KBM-7 (cell line): ENCODE data around the gene NT5C1B.
"Not testable (repeated sequence)": the region's sequence is repeated elsewhere in the genome, so short reads cannot be mapped to it uniquely, and the experiment has no call there.

Experiments
- DNase-seq: peaks from one replicate; pipeline ENCODE4 v3.0.0-alpha.2; 2015
- in situ Hi-C: fragments of 300-500 bp; cut with MboI; formaldehyde crosslinking; loops from 2 replicates; pipeline ENCODE4 v1.14.3; 2020; ENCODE audit warnings: low sequenced_read_pairs, low pct_unique_long_range_greater_than_20kb, mixed read lengths

Gene NT5C1B

GRCh38 chr2:18589354-18589753 lies at the start of gene NT5C1B:
TSS of gene NT5C1B (minus strand) at chr2:18589569. CDS start at chr2:18589468, 101 bp downstream.
- no peak for DNase-seq
- in situ Hi-C loops: no loop called here

GRCh38 chr2:18637196-18637595 lies 47.8 kb upstream of the NT5C1B start:
- no peak for DNase-seq
- in situ Hi-C loops: no loop called here

- DNase-seq, in situ Hi-C loops: not testable (repeated sequence)
These were observed 43.3 kb upstream of the NT5C1B start for GRCh38 chr2:18632699-18633098.

GRCh38 chr2:18630941-18631340 lies 41.6 kb upstream of the NT5C1B start:
- no peak for DNase-seq
- in situ Hi-C loops: no loop called here

GRCh38 chr2:18630541-18630940 lies 41.2 kb upstream of the NT5C1B start:
- in situ Hi-C loops: no loop called here
- DNase-seq: no peak

GRCh38 chr2:18630101-18630500 lies 40.7 kb upstream of the NT5C1B start:
- in situ Hi-C loops: no loop called here
- no peak for DNase-seq

- no peak for DNase-seq
- in situ Hi-C loops: no loop called here
These were observed 37.7 kb upstream of the NT5C1B start for GRCh38 chr2:18626958-18627650.

- DNase-seq: no peak
- in situ Hi-C loops: no loop called here
These were observed 36.9 kb upstream of the NT5C1B start for GRCh38 chr2:18626256-18626668.

- in situ Hi-C loops: no loop called here
These were observed 36.2 kb upstream of the NT5C1B start for GRCh38 chr2:18625563-18625962.

GRCh38 chr2:18623782-18624181 lies 34.4 kb upstream of the NT5C1B start:
- DNase-seq: no peak
- in situ Hi-C loops: no loop called here

More at GRCh38 chr2:18625563-18625962, 36.2 kb upstream of the NT5C1B start:
- no peak for DNase-seq

GRCh38 chr2:18620867-18621632 lies 31.7 kb upstream of the NT5C1B start:
- in situ Hi-C loops: no loop called here
- DNase-seq: no peak

GRCh38 chr2:18619091-18619490 lies 29.7 kb upstream of the NT5C1B start:
- in situ Hi-C loops: no loop called here
- DNase-seq: no peak

- no peak for DNase-seq
- in situ Hi-C loops: no loop called here
These were observed 24.7 kb upstream of the NT5C1B start for GRCh38 chr2:18614041-18614440.

- no peak for DNase-seq
- in situ Hi-C loops: no loop called here
These were observed 22.8 kb upstream of the NT5C1B start for GRCh38 chr2:18612133-18612532.

- in situ Hi-C loops: no loop called here
- DNase-seq: no peak
These were observed 22.2 kb upstream of the NT5C1B start for GRCh38 chr2:18611604-18612003.

- no peak for DNase-seq
- in situ Hi-C loops: no loop called here
These were observed 21.8 kb upstream of the NT5C1B start for GRCh38 chr2:18611184-18611583.

- in situ Hi-C loops: no loop called here
- DNase-seq: no peak
These were observed 21.3 kb upstream of the NT5C1B start for GRCh38 chr2:18610651-18611050.

- in situ Hi-C loops: no loop called here
- DNase-seq: no peak
These were observed 20.7 kb upstream of the NT5C1B start for GRCh38 chr2:18610090-18610489.

- in situ Hi-C loops: no loop called here
- DNase-seq: no peak
These were observed 15.7 kb upstream of the NT5C1B start for GRCh38 chr2:18605115-18605514.

GRCh38 chr2:18604531-18604885 lies 15.1 kb upstream of the NT5C1B start:
- no peak for DNase-seq
- in situ Hi-C loops: no loop called here
